Fibroblast of lung (primary cell): ENCODE data around the gene ANKRD40.

Experiments used
- EZH2 ChIP-seq: IDR thresholded peaks from 2 replicates; pipeline ENCODE4 v1.5.1; 2012; ENCODE audit warnings: low read length, control low read depth, mild to moderate bottlenecking; ENCODE audit errors: missing control alignments
- TF ChIP-seq, protein P1 (sequence below), 2 donors: IDR thresholded peaks in 1 of 2; conservative IDR thresholded peaks in 1 of 2; 1 replicate in 1 of 2; 2 replicates in 1 of 2; pipeline ENCODE4 v1.5.1; 2011 to 2012; ENCODE audit warnings: low read length in 2 of 2, control low read depth in 1 of 2, inconsistent platforms in 1 of 2, low read depth in 1 of 2, mild to moderate bottlenecking in 1 of 2

DNA sequence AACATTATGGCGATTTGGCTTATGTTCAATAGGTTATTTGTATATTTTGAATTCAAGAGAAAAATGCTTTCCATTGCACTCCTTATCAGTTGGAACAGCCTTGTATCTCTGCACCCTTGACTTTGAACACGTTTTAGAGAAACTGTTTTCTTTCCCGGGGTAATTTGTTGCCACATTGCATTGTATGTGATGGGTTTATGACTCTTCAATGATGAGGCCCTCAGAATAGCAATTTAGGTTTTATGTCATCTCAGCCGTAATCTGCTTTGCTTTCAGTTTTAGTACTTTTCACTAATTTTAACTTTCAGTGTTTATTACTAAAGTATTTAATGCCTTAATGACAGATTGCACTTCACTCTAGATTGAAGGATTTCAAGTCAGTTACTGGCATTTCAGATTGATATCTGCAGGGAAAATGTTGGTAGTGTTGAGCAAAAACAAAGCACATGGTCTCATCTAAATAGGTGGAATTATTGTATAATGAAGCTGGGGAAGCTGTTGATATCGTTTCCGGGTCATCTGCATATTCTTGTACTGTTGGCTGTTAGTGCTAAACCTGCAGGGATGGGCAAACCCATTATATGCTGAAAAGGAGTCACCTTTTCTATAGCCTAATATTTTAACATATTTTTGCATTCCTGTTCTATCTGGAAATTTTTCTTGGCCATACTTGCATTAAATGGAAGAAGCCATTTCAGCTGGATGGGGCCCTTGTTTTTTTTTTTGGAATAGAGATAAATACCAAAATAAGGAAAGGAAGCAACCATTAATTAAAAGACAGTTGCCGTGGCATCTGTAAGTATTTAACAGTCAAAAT, 13.7 kb upstream of the ANKRD40 start:
- no peak for TF ChIP-seq EZH2
- TF ChIP-seq, protein P1, sequence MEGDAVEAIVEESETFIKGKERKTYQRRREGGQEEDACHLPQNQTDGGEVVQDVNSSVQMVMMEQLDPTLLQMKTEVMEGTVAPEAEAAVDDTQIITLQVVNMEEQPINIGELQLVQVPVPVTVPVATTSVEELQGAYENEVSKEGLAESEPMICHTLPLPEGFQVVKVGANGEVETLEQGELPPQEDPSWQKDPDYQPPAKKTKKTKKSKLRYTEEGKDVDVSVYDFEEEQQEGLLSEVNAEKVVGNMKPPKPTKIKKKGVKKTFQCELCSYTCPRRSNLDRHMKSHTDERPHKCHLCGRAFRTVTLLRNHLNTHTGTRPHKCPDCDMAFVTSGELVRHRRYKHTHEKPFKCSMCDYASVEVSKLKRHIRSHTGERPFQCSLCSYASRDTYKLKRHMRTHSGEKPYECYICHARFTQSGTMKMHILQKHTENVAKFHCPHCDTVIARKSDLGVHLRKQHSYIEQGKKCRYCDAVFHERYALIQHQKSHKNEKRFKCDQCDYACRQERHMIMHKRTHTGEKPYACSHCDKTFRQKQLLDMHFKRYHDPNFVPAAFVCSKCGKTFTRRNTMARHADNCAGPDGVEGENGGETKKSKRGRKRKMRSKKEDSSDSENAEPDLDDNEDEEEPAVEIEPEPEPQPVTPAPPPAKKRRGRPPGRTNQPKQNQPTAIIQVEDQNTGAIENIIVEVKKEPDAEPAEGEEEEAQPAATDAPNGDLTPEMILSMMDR (conservative IDR thresholded peaks at IDR 0.05 in 1 of 2, IDR thresholded peaks at IDR 0.05 in 1 of 2; ENCODE audit: low read depth in 1 of 2, low read length in 2 of 2), result no peak
